ENCODE data around the gene DHRSX. TPM values are rescaled to one million over a fixed set of nuclear protein-coding genes. Genes with fewer than 3 reads are reported as not detected.
"Not testable (repeated sequence)": the region's sequence is repeated elsewhere in the genome, so short reads cannot be mapped to it uniquely, and the experiment has no call there.

Gene DHRSX
- total and polyA plus RNA-seq, 2 donors from 2014 or later = 26.4 to 30.0 TPM

GRCh38 chrX:2507196-2507595 lies 6.4 kb upstream of the DHRSX start:
- intact Hi-C loops (cut with DNase I) = no loop called here
- Histone ChIP-seq H3K9me3 (ENCODE audit: control insufficient read depth in 2 of 3, insufficient read depth in 1 of 3, low read length in 3 of 3) (no peaks in the 10 kb centered on the region), H3K4me1 (ENCODE audit: control insufficient read depth in 2 of 3, insufficient read depth in 2 of 3, low read depth in 1 of 3, low read length in 3 of 3) (no peaks in the 10 kb centered on the region), H3K36me3 (ENCODE audit: control insufficient read depth in 2 of 3, insufficient read depth in 3 of 3, low read length in 3 of 3) (no peaks in the 10 kb centered on the region), H3K27ac (ENCODE audit: low read depth in 2 of 2, low read length in 2 of 2) (no peak overlapping the region), H3K27me3 (ENCODE audit: control insufficient read depth, insufficient read depth, low read length) (no peaks in the 10 kb centered on the region), H3K4me3 (ENCODE audit: low read length in 3 of 3) (no peak overlapping the region), H3K9ac (ENCODE audit: low read length in 3 of 3) (no peak overlapping the region)
- no peak for TF ChIP-seq CTCF (IDR thresholded peaks at IDR 0.05; ENCODE audit: borderline replicate concordance, extremely low read depth, insufficient read depth)
- no peak for DNase-seq
- no peak for FAIRE-seq

GRCh38 chrX:2505341-2505740 lies 4.6 kb upstream of the DHRSX start:
- H3K27ac ChIP-seq (ENCODE audit: low read depth in 2 of 2, low read length in 2 of 2); H3K9me3 ChIP-seq (ENCODE audit: control insufficient read depth in 2 of 3, insufficient read depth in 1 of 3, low read length in 3 of 3); FAIRE-seq; H3K36me3 ChIP-seq (ENCODE audit: control insufficient read depth in 2 of 3, insufficient read depth in 3 of 3, low read length in 3 of 3); DNase-seq; H3K4me3 ChIP-seq (ENCODE audit: low read length in 3 of 3); intact Hi-C loops (cut with DNase I); H3K9ac ChIP-seq (ENCODE audit: low read length in 3 of 3); H3K4me1 ChIP-seq (ENCODE audit: control insufficient read depth in 2 of 3, insufficient read depth in 2 of 3, low read depth in 1 of 3, low read length in 3 of 3); H3K27me3 ChIP-seq (ENCODE audit: control insufficient read depth, insufficient read depth, low read length): not testable (repeated sequence)

GRCh38 chrX:2504706-2505332 lies 4.0 kb upstream of the DHRSX start:
- Histone ChIP-seq H3K9ac (ENCODE audit: low read length in 3 of 3) (no peak overlapping the region), H3K4me3 (ENCODE audit: low read length in 3 of 3) (no peak overlapping the region), H3K36me3 (ENCODE audit: control insufficient read depth in 2 of 3, insufficient read depth in 3 of 3, low read length in 3 of 3) (no peaks in the 10 kb centered on the region), H3K4me1 (ENCODE audit: control insufficient read depth in 2 of 3, insufficient read depth in 2 of 3, low read depth in 1 of 3, low read length in 3 of 3) (no peaks in the 10 kb centered on the region), H3K27me3 (ENCODE audit: control insufficient read depth, insufficient read depth, low read length) (no peaks in the 10 kb centered on the region), H3K27ac (ENCODE audit: low read depth in 2 of 2, low read length in 2 of 2) (no peak overlapping the region), H3K9me3 (ENCODE audit: control insufficient read depth in 2 of 3, insufficient read depth in 1 of 3, low read length in 3 of 3) (no peaks in the 10 kb centered on the region)
- intact Hi-C loops (cut with DNase I) = no loop called here
- FAIRE-seq = no peak
- no peak for TF ChIP-seq CTCF (IDR thresholded peaks at IDR 0.05; ENCODE audit: borderline replicate concordance, extremely low read depth, insufficient read depth)
- DNase-seq = peak in 1 of 5 donors; percentile 21

GRCh38 chrX:2503591-2504500 lies 3.1 kb upstream of the DHRSX start:
- FAIRE-seq = no peak
- no peaks in the 10 kb centered on the region for H3K27me3 ChIP-seq (ENCODE audit: control insufficient read depth, insufficient read depth, low read length)
- no peaks in the 10 kb centered on the region for H3K36me3 ChIP-seq (ENCODE audit: control insufficient read depth in 2 of 3, insufficient read depth in 3 of 3, low read length in 3 of 3)
- H3K9me3 ChIP-seq (ENCODE audit: control insufficient read depth in 2 of 3, insufficient read depth in 1 of 3, low read length in 3 of 3) = no peaks in the 10 kb centered on the region
- TF ChIP-seq CTCF (IDR thresholded peaks at IDR 0.05; ENCODE audit: borderline replicate concordance, extremely low read depth, insufficient read depth) = no peak
- intact Hi-C loops (cut with DNase I) = no loop called here
- H3K4me3 ChIP-seq (ENCODE audit: low read length in 3 of 3) = no peak overlapping the region
- H3K27ac ChIP-seq (ENCODE audit: low read depth in 2 of 2, low read length in 2 of 2) = no peak overlapping the region
- H3K9ac ChIP-seq (ENCODE audit: low read length in 3 of 3) = no peak overlapping the region
- DNase-seq = peak in 1 of 5 donors; percentile 33
- peaks cover 0 to 7% (median 0%) of the 10 kb centered on the region in 3 donors for H3K4me1 ChIP-seq (ENCODE audit: control insufficient read depth in 2 of 3, insufficient read depth in 2 of 3, low read depth in 1 of 3, low read length in 3 of 3)
